Esophagus squamous epithelium (tissue), 5 donors: Measurements from ENCODE around the gene ADAM10. TPM values are rescaled to one million over a fixed set of nuclear protein-coding genes. Genes with fewer than 3 reads are reported as not detected.

Source experiments
- DNase-seq: peaks from one replicate; lab custom pipeline; 2025; lab: John Stamatoyannopoulos, UW
- H3K27ac ChIP-seq, 4 donors: fragments of 200-600 bp; sonication (generic); one replicate each; pipeline ENCODE4 v1.5.1; 2016 to 2019; ENCODE audit warnings: mild to moderate bottlenecking in 1 of 4
- H3K27me3 ChIP-seq, 4 donors: fragments of 200-600 bp; sonication (generic); 1 replicate in 3 of 4; 2 replicates in 1 of 4; pipeline versions ENCODE4 v1.5.1 to v1.6.0; 2017 to 2021; ENCODE audit warnings: antibody characterized with exemption in 1 of 4
- H3K36me3 ChIP-seq, 3 donors: fragments of 200-600 bp; sonication (generic); one replicate each; pipeline ENCODE4 v1.5.1; 2016 to 2019
- H3K4me1 ChIP-seq, 3 donors: fragments of 200-600 bp; sonication (generic); one replicate each; pipeline ENCODE4 v1.5.1; 2017 to 2019
- H3K4me3 ChIP-seq, 4 donors: fragments of 200-600 bp; sonication (generic); 1 replicate in 3 of 4; 2 replicates in 1 of 4; pipeline ENCODE4 v1.5.1; 2016 to 2019; ENCODE audit warnings: mild to moderate bottlenecking in 2 of 4, moderate library complexity in 1 of 4
- H3K9me3 ChIP-seq, 3 donors: fragments of 200-600 bp; sonication (generic); one replicate each; pipeline ENCODE4 v1.5.1; 2016 to 2019
- CTCF ChIP-seq, 6 experiments: fragments of 450-650 bp in 4 of 6; fragments of 200-600 bp in 2 of 6; sonication (generic) in 2 of 6; IDR thresholded peaks; one replicate each; pipeline ENCODE4 v1.5.1; 2016 to 2019; ENCODE audit warnings: antibody characterized with exemption in 6 of 6, mild to moderate bottlenecking in 4 of 6, moderate library complexity in 4 of 6
- POLR2A ChIP-seq, 4 donors: fragments of 450-650 bp; IDR thresholded peaks; one replicate each; pipeline ENCODE4 v1.6.1; 2017; ENCODE audit warnings: antibody characterized with exemption in 4 of 4, mild to moderate bottlenecking in 4 of 4, moderate library complexity in 3 of 4
- WGBS, 2 donors: methylation state at CpG; one replicate each; pipeline ENCODE4 v1.1.5; 2018; 5-methylcytosine and 5-hydroxymethylcytosine counted together
- intact Hi-C: fragments of 100-400 bp; cut with DNase I; formaldehyde crosslinking; loops from one replicate; pipeline ENCODE4 v1.15.0; 2022
- total RNA-seq, 4 donors: library from RNA; depleted of rRNA; stranded (reverse); fragments of >200 nt; gene quantifications; one replicate each; pipeline ENCODE4 v1.1.0, GENCODE V29; 2016
- donor health status: DM: yes; HTN: yes; CAD: no.

ADAM10 gene
- total RNA-seq, 4 donors from 2014 or later, result 34.3 to 61.3 (median 52.8) TPM

DNA sequence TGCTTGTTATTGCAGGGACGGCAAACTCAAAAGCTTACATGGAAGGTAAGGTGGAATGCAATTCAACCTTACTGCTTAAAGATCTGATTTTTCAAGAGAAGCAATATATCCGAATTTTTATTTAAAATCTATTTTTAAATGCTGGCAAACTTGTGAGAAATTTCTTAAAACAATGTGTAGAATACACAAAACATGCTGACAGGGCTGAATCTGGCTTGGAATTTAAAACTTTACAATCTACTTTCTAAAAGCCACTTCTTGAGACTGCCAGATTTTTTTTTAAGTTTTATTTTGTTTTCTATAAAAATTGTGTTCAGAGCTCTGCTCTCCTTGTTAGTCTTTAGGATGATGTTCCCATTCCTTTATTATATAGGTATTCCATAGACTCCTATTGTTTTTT is 146.7 kb downstream of the ADAM10 start:
- H3K27ac ChIP-seq, result no peak overlapping the region
- DNase-seq, result no peak
- peaks cover 0 to 45% (median 0%) of the 10 kb centered on the region in 3 donors for H3K36me3 ChIP-seq
- H3K4me1 ChIP-seq, result peaks cover 0 to 14% (median 3%) of the 10 kb centered on the region in 3 donors
- intact Hi-C loops, result no loop called here
- no peaks in the 10 kb centered on the region for H3K27me3 ChIP-seq
- H3K9me3 ChIP-seq, result no peaks in the 10 kb centered on the region
- H3K4me3 ChIP-seq, result no peak overlapping the region
- 78 to 84% methylated on average over 2 of the region's 2 CpGs for WGBS, 2 donors
- TF ChIP-seq POLR2A (IDR thresholded peaks at IDR 0.05), result no peak
- TF ChIP-seq CTCF (IDR thresholded peaks at IDR 0.05), result no peak

- intact Hi-C loops, result no loop called here
- Histone ChIP-seq H3K27ac (no peak overlapping the region), H3K4me3 (no peak overlapping the region), H3K4me1 (no peaks in the 10 kb centered on the region), H3K36me3 (peaks cover 0 to 66% (median 0%) of the 10 kb centered on the region in 3 donors), H3K9me3 (no peaks in the 10 kb centered on the region), H3K27me3 (no peaks in the 10 kb centered on the region)
- DNase-seq, result no peak
- TF ChIP-seq CTCF (IDR thresholded peaks at IDR 0.05) (no peak), POLR2A (IDR thresholded peaks at IDR 0.05) (no peak)
- 93 to 96% methylated on average over 4 of the region's 4 CpGs for WGBS, 2 donors
These were observed 150.7 kb downstream of the ADAM10 start for GRCh38 chr15:58598829-58599210.

DNA sequence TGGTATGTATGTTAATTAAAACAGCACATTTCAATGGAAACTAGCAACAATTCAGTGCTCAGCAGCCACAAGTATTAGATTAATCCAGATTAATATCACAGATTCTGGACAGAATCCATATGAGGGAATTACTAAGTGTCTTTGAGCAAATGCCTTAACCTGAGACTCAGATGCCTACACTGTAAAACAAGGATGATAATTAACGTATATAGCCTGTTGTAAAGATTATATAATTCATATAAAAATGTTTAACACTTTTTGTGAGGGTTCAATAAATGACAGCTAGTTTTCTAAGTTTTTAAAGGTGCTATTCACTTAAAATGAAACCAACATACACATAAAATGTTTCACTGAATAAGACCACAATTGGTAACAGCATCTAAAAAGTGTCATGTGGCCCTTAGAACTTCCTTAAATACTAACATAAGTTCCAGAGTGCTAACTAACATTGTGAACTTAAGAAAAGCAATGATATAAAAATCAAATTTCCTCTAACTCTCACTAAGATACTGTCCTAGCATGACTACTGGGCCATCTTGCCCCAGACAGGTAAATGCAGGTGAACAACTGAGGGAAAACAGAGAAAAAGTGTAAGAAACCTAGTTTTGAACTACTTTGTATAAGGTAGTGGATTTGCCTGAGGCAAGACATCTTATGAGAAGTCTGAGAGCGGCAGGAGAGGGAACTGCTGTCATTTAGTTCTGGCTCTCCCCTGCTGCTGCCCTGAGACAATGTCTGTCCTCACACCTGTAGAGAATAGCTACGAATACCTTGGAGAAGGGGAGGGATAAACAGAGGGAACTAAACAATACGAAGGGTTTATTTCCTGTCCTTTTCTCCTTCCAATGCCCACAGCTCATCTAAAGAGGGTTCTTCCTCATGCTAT is 151.3 kb downstream of the ADAM10 start:
- TF ChIP-seq CTCF (IDR thresholded peaks at IDR 0.05), result no peak
- TF ChIP-seq POLR2A (IDR thresholded peaks at IDR 0.05), result no peak
- Histone ChIP-seq H3K27me3 (no peaks in the 10 kb centered on the region), H3K4me3 (no peak overlapping the region), H3K27ac (no peak overlapping the region), H3K4me1 (no peaks in the 10 kb centered on the region), H3K9me3 (no peaks in the 10 kb centered on the region), H3K36me3 (peaks cover 0 to 71% (median 0%) of the 10 kb centered on the region in 3 donors)
- WGBS, 2 donors, result 83 to 89% methylated on average over 4 of the region's 4 CpGs
- DNase-seq, result no peak
- intact Hi-C loops, result no loop called here

- H3K4me3 ChIP-seq, result no peak overlapping the region
- WGBS, 2 donors, result 85 to 87% methylated on average over 3 of the region's 3 CpGs
- intact Hi-C loops, result no loop called here
- TF ChIP-seq CTCF (IDR thresholded peaks at IDR 0.05) (no peak), POLR2A (IDR thresholded peaks at IDR 0.05) (no peak)
- no peak for DNase-seq
- H3K9me3 ChIP-seq, result no peaks in the 10 kb centered on the region
- H3K36me3 ChIP-seq, result peaks cover 0 to 55% (median 0%) of the 10 kb centered on the region in 3 donors
- H3K27me3 ChIP-seq, result no peaks in the 10 kb centered on the region
- no peak overlapping the region for H3K27ac ChIP-seq
- H3K4me1 ChIP-seq, result no peaks in the 10 kb centered on the region
These were observed 153.8 kb downstream of the ADAM10 start for GRCh38 chr15:58595516-58596263.

- Histone ChIP-seq H3K4me1 (no peaks in the 10 kb centered on the region), H3K36me3 (peaks cover 0 to 55% (median 0%) of the 10 kb centered on the region in 3 donors), H3K27ac (no peak overlapping the region), H3K27me3 (no peaks in the 10 kb centered on the region), H3K4me3 (no peak overlapping the region), H3K9me3 (no peaks in the 10 kb centered on the region)
- intact Hi-C loops, result no loop called here
- DNase-seq, result no peak
- TF ChIP-seq POLR2A (IDR thresholded peaks at IDR 0.05), result no peak
- TF ChIP-seq CTCF (IDR thresholded peaks at IDR 0.05), result no peak
- 92 to 100% methylated on average over 1 of the region's 1 CpG for WGBS, 2 donors
These were observed 154.6 kb downstream of the ADAM10 start for GRCh38 chr15:58594898-58595297.
